Adrenal gland (tissue), 12 donors: Measurements from ENCODE around the gene ZBTB12. TPM values are rescaled to one million over a fixed set of nuclear protein-coding genes. Genes with fewer than 3 reads are reported as not detected.

Experiments
- DNase-seq, 7 donors: peaks; one replicate each; pipeline ENCODE4 v3.0.0-alpha.2; 2019 to 2020
- H3K27ac ChIP-seq, 5 donors: fragments of 200-600 bp; sonication (generic) in 4 of 5; 1 replicate in 3 of 5; 2 replicates in 2 of 5; pipeline versions ENCODE4 v1.5.1 to v1.8.0; 2016 to 2020; ENCODE audit warnings: mild to moderate bottlenecking in 1 of 5
- H3K27me3 ChIP-seq: fragments of 200-600 bp; 2 replicates; pipeline ENCODE4 v1.8.0; 2021
- H3K36me3 ChIP-seq, 2 donors: fragments of 200-600 bp; replicated peaks in 1 of 2; 1 replicate in 1 of 2; 2 replicates in 1 of 2; pipeline versions ENCODE4 v1.5.1 to v1.8.0; 2018 to 2022
- H3K4me1 ChIP-seq, 2 donors: fragments of 200-600 bp; replicated peaks in 1 of 2; 1 replicate in 1 of 2; 2 replicates in 1 of 2; pipeline versions ENCODE4 v1.5.1 to v1.8.0; 2018 to 2021
- H3K4me3 ChIP-seq, 4 donors: fragments of 200-600 bp; sonication (generic) in 3 of 4; one replicate each; pipeline ENCODE4 v1.5.1; 2016 to 2018
- H3K9me3 ChIP-seq, 3 donors: fragments of 200-600 bp; sonication (generic) in 1 of 3; replicated peaks in 1 of 3; 1 replicate in 2 of 3; 2 replicates in 1 of 3; pipeline versions ENCODE4 v1.5.1 to v1.8.0; 2016 to 2021
- POLR2A ChIP-seq, 2 donors: fragments of 450-650 bp; IDR thresholded peaks; one replicate each; pipeline ENCODE4 v1.6.1; 2017; ENCODE audit warnings: antibody characterized with exemption in 2 of 2, mild to moderate bottlenecking in 2 of 2, moderate library complexity in 1 of 2
- WGBS, 4 donors: extraction: QIAGEN DNeasy Blood & Tissue Kit in 2 of 4; methylation state at CpG; one replicate each; pipeline versions ENCODE4 v1.1.5 to v1.1.7; 2013 to 2017; 5-methylcytosine and 5-hydroxymethylcytosine counted together
- intact Hi-C, 2 donors: fragments of 100-400 bp; cut with DNase I; formaldehyde crosslinking; loops; one replicate each; pipeline versions ENCODE4 v1.14.1 to v1.15.0; 2022 to 2023
- polyA plus RNA-seq, 3 donors: library from polyadenylated mRNA; stranded (reverse); fragments of 200-250 nt in 2 of 3; fragments of 350-450 nt in 1 of 3; fragmentation: Illumina TruSeq in 1 of 3; extraction: RNeasy Lipid Tissue Mini Kit (QIAGEN cat#74804) in 1 of 3; gene quantifications; one replicate each; pipeline ENCODE4 v1.2.3, GENCODE V29; 2013 to 2014
- total RNA-seq, 9 donors: library from RNA; depleted of rRNA in 4 of 9; stranded (reverse); fragments of >200 nt in 4 of 9; fragments of 120-200 nt in 1 of 9; fragmentation: NEBNext Ultra II Directional in 1 of 9; extraction: Animal tissue kit (Norgen Biotek cat#: 25700) in 1 of 9; gene quantifications; one replicate each; pipeline versions ENCODE4 v1.1.0 to v1.2.4, GENCODE V29; 2013 to 2023
- TF ChIP-seq, protein P1 (sequence below), 6 experiments: fragments of 450-650 bp in 4 of 6; fragments of 200-600 bp in 2 of 6; sonication (generic) in 1 of 6; IDR thresholded peaks; 1 replicate in 5 of 6; 2 replicates in 1 of 6; pipeline versions ENCODE4 v1.5.1 to v1.8.0; 2016 to 2021; ENCODE audit warnings: antibody characterized with exemption in 6 of 6, mild to moderate bottlenecking in 2 of 6, moderate library complexity in 1 of 6
- donor health status: healthy with polysubstance abuse.
- donor health status: Bipolar disorder and iron deficiency.
- donor health status: DM: yes; HTN: yes; CAD: no.
- donor health status: DM: no; HTN: no; CAD: no.
- donor health status: DM: no; HTN: no; CAD: no.
- donor health status: DM: yes; HTN: yes; CAD: no.

The ZBTB12 gene
- total and polyA plus RNA-seq, 12 donors, result 0.69 to 14.5 (median 3.0) TPM

- intact Hi-C loops, result loop anchor here (5.0 kb wide), 1 partner anchor 48 kb away; no protein-coding TSS in a partner anchor
- Histone ChIP-seq H3K4me1 (peaks cover 11 to 31% of the 10 kb centered on the region in 2 donors), H3K27me3 (no peaks in the 10 kb centered on the region), H3K36me3 (no peaks in the 10 kb centered on the region), H3K9me3 (no peaks in the 10 kb centered on the region), H3K27ac (peak overlapping the region in 4 of 5 donors; percentile 35 to 90 (median 71)), H3K4me3 (no peak overlapping the region)
- DNase-seq, result peak in 3 of 7 donors; percentile 58 to 75 (median 65)
- 31 to 46% (median 40%) methylated on average over 3 of the region's 3 CpGs for WGBS, 4 donors
- TF ChIP-seq POLR2A (IDR thresholded peaks at IDR 0.05), result peak in 1 of 2 donors; percentile 28
- TF ChIP-seq, protein P1, sequence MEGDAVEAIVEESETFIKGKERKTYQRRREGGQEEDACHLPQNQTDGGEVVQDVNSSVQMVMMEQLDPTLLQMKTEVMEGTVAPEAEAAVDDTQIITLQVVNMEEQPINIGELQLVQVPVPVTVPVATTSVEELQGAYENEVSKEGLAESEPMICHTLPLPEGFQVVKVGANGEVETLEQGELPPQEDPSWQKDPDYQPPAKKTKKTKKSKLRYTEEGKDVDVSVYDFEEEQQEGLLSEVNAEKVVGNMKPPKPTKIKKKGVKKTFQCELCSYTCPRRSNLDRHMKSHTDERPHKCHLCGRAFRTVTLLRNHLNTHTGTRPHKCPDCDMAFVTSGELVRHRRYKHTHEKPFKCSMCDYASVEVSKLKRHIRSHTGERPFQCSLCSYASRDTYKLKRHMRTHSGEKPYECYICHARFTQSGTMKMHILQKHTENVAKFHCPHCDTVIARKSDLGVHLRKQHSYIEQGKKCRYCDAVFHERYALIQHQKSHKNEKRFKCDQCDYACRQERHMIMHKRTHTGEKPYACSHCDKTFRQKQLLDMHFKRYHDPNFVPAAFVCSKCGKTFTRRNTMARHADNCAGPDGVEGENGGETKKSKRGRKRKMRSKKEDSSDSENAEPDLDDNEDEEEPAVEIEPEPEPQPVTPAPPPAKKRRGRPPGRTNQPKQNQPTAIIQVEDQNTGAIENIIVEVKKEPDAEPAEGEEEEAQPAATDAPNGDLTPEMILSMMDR (IDR thresholded peaks at IDR 0.05), result no peak
Observed at GRCh38 chr6:31903957-31904356, 2.1 kb upstream of the ZBTB12 start.

DNA sequence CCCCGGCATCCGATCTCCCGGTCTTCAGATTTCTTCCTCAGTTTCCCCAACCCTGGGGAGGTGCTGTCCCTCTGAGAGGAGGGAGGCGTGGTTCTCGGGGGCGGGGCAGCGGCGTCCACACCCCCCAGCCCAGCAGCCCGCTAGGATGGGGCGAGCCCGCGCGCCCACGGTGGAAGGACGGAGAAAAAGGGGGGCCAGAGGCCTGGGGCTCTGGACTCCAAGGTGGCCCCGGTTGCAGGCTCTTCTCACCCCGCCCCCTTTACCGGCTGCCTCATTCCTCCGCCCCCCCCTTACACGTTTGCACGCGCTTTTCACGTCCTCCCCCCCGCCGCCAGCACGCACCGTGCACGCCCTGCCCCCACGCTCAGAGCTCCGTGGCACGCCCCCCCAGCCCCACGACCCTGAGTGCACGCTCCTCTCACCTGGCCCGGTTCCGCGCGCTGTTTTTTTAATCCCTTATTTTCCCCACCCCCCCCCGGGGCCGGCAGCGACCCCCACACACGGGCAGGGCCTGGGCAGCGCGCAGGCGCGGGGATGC lies 402 bp downstream of the ZBTB12 start:
- H3K36me3 ChIP-seq, result no peaks in the 10 kb centered on the region
- WGBS, 4 donors, result 0 to 2% (median 0%) methylated on average over 12 to 45 of the region's 45 CpGs
- no peaks in the 10 kb centered on the region for H3K27me3 ChIP-seq
- peak overlapping the region; percentile 45 to 90 (median 72) for H3K27ac ChIP-seq
- H3K9me3 ChIP-seq, result no peaks in the 10 kb centered on the region
- intact Hi-C loops, result loop anchor here (5.0 kb wide), 1 partner anchor 51 kb away; no protein-coding TSS in a partner anchor
- H3K4me3 ChIP-seq, result peak overlapping the region in 3 of 4 donors; percentile 26 to 86 (median 79)
- no peak for TF ChIP-seq POLR2A (IDR thresholded peaks at IDR 0.05)
- TF ChIP-seq, protein P1 (IDR thresholded peaks at IDR 0.05), result no peak
- peaks cover 11 to 42% of the 10 kb centered on the region in 2 donors for H3K4me1 ChIP-seq
- DNase-seq, result peak; percentile 69 to 83 (median 78)

- no peaks in the 10 kb centered on the region for H3K36me3 ChIP-seq
- no peaks in the 10 kb centered on the region for H3K27me3 ChIP-seq
- WGBS, 4 donors, result 17 to 31% (median 30%) methylated on average over 8 to 29 of the region's 29 CpGs; no CpG with 5 or more reads in 1 of the 4 donors
- peak overlapping the region; percentile 45 to 90 (median 72) for H3K27ac ChIP-seq
- TF ChIP-seq POLR2A (IDR thresholded peaks at IDR 0.05), result no peak
- TF ChIP-seq, protein P1 (IDR thresholded peaks at IDR 0.05), result no peak
- H3K9me3 ChIP-seq, result no peaks in the 10 kb centered on the region
- H3K4me1 ChIP-seq, result peaks cover 11 to 47% of the 10 kb centered on the region in 2 donors
- peak; percentile 44 to 74 (median 58) for DNase-seq
- intact Hi-C loops, result loop anchor here (5.0 kb wide), 1 partner anchor 51 kb away; no protein-coding TSS in a partner anchor
- H3K4me3 ChIP-seq, result peak overlapping the region in 2 of 4 donors; percentile 26 to 79
Observed at GRCh38 chr6:31900917-31901414, 920 bp downstream of the ZBTB12 start.

DNA sequence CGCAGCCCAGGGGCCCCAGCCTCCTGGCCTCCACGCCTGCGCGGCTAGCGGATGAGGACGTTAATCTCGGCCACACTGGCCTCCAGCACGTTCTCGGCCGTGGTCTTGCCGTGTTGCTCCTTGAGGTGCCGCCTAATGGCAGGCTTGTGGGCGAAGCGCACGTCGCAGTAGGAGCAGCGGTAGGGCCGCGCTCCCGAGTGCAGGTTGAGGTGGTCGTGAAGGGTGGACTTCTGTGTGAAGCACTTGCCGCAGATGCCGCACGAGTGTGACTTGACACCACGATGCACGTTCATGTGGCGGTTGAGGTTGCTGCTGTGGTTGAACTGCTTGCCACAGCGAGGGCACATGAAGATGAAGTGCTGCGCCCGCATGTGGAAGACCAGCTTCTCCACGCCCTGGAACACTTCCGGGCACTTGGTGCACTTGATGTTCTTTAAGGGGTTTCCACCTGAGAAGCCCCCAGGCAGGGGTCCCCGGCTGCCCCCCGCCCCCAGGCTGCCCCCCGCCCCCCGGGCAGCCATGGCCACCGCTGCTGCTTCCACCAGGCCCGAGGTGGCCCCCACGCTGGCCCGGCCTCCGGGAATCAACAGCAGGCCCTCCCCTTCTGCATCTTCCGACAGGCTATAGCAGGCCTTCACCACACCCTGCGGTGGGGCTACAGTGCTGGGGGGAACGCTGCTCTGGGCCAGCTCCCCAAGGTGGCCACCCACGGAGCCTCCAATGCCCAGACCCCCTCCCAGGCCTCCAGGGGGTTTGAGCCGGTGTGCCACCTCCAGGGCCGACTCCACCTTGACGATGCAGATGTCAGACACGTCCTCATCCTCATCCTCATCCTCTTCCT lies 1.8 kb downstream of the ZBTB12 start:
- TF ChIP-seq, protein P1 (IDR thresholded peaks at IDR 0.05), result no peak
- TF ChIP-seq POLR2A (IDR thresholded peaks at IDR 0.05), result no peak
- Histone ChIP-seq H3K27ac (peak overlapping the region in 1 of 5 donors; percentile 72), H3K4me1 (peaks cover 11 to 48% of the 10 kb centered on the region in 2 donors)

More for the DNA sequence above, 1.8 kb downstream of the ZBTB12 start:
- no peak overlapping the region for H3K4me3 ChIP-seq
- WGBS, 4 donors, result 83 to 90% (median 87%) methylated on average over 18 to 49 of the region's 49 CpGs
- no peaks in the 10 kb centered on the region for H3K9me3 ChIP-seq
- intact Hi-C loops, result loop anchor here (5.0 kb wide), 1 partner anchor 52 kb away; no protein-coding TSS in a partner anchor
- no peak for DNase-seq
- H3K27me3 ChIP-seq, result no peaks in the 10 kb centered on the region
- H3K36me3 ChIP-seq, result peaks cover 0 to 8% of the 10 kb centered on the region in 2 donors
